HG03135 (cell line): ENCODE measurements around the gene GBP1.
"Not testable (repeated sequence)": the region's sequence is repeated elsewhere in the genome, so short reads cannot be mapped to it uniquely, and the experiment has no call there.

ENCODE experiments used
- ATAC-seq: cut with Tn5 transposase; IDR thresholded peaks from one replicate; pipeline ENCODE4 v1.9.1; 2021; ENCODE audit warnings: mild to moderate bottlenecking, moderate library complexity; ENCODE audit not compliant: unreplicated experiment

The GBP1 gene

GRCh38 chr1:89051955-89052312 lies 13.1 kb downstream of the GBP1 start:
- ATAC-seq = no peak

DNA sequence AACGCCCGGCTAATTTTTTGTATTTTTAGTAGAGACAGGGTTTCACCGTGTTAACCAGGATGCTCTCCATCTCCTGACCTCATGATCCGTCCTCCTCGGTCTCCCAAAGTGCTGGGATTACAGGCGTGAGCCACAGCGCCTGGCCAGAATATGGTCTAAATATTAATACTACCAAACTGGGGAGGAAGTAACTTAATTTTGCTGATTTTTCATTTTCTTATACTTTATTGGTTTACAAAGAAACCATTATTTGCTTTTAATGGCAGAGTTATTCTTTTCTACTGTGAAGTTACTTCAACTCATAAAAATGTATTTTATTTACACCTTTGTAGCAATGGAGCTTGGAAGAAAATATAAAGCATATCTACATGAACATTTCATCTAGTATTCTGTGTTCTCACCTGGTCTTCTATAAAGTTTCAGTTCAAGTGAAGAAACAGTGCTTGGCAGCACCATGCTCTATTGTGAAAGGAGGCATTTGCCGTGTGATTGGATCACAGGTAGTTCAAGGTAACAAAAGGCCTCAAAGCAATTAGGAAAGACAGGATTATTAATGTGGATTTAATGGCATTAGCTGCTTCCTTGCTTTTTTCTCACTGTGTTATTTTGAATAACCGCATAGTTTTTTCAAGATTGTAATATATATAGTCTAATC lies 13.6 kb downstream of the GBP1 start:
- ATAC-seq = no peak

DNA sequence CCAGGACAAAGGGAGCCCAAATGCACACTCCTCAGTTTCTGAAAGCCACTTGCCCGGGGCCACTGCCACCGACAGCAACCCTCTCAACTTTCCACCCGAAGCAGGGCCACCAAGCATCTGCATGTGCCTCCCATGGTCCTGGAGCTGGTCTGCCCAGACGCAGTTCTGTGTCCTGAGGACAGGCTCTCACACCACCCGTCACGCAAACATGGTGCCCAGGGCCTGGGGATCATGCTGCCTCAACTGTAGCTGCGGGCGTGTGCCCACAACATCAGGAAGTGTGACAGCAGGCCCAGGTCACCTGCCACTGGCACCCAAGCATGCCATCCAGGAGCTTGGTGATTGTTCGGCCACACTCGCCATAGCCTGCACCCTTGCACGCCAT lies 14.4 kb downstream of the GBP1 start:
- no peak for ATAC-seq

- not testable (repeated sequence) for ATAC-seq
Observed at GRCh38 chr1:89049901-89050648, 14.9 kb downstream of the GBP1 start.

DNA sequence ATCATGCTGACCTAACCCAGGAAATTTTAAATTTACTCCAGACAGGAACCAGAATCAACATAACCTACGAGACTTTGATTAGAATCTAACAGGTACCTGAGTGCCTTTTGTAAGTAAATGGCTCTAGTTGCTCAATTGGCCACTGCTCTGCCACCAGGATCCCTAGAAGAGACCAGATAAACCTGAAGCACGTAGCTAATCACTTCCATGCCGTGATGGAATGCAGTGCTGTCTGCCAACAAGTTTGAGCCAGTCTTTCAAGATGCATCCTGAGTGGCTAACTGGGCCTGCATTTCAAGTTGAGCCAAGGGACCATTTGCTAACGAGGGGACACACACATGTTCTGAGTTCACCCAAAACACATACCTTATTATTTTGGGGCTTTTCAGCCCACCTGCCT lies 15.8 kb downstream of the GBP1 start:
- ATAC-seq = not testable (repeated sequence)

DNA sequence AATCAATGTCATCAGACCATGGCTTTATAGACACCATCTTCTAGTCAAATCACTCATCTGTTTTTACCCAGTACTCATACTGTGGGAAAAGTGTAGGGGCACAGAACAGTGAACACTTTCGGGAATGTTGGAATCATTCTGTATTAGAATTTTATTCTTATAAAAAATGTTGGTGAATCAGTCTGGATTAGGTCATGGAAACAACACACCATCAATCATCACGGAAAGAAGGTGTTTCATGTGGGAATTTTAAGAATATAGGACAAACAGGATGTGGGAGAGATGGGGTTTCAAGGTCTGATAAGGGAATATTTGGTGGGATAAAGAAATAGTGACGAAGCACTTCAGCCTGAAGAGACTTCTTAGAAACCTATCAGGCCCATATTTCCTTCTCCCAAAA lies 17.3 kb downstream of the GBP1 start:
- ATAC-seq = no peak

- not testable (repeated sequence) for ATAC-seq
Observed at GRCh38 chr1:89046318-89047183, 18.5 kb downstream of the GBP1 start.

- no peak for ATAC-seq
Observed at GRCh38 chr1:89044970-89045721, 19.9 kb downstream of the GBP1 start.

DNA sequence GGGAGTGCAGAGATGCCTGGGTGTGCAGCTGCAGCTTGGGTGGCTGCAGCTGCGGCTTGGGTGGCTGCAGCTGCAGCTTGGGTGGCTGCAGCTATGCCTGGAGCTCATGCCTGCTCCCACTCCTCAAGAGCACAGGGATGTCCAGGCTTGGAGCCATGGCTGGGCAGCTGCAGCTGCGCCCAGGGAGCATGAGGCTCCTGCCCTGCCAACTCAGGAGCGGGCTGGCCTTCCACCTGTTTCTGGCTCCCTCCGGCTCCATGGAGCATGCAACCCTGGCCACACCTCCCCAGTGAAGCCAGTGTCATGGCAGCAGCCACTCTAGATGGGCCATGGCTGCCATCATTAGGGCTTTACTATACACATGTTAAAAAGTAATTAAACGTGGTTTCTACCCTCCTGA lies 21.1 kb downstream of the GBP1 start:
- ATAC-seq = no peak

DNA sequence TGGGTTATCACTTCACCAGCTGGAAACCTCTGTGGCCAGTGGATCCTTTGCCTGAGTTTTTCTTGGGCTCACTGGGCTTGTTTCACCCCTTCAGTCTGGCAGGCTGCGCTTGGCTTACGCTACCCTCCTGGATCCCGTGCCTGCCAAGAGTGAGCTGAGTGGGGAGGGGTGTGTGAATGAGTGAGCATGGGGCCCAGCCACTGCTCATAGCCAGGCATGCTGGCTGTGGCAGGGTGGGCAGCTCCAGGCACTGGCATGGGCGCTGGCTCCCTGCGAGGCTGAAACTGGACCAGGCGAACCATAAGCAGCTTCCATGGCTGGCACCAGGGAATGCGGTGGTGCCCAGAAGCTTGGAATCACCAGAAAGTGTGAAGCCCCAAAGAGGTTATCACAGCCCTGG lies 22.5 kb downstream of the GBP1 start:
- ATAC-seq = no peak

DNA sequence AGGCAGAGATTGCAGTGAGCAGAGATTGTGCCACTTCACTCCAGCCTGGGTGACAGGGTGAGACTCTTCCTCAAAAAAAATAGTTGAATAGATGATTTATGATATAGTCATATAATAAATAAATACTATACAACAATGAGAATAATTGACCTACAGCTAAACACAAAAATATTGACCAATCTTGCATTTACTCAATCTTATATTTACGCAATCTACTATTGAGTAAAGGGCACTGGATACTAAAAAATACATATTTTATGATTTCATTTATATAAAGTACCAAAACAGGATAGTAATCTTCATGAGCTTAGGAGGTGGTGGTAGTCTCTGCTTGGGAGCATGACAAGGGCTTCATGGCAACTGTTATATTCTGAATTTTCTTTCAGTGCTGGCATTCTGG lies 23.3 kb downstream of the GBP1 start:
- ATAC-seq = no peak

DNA sequence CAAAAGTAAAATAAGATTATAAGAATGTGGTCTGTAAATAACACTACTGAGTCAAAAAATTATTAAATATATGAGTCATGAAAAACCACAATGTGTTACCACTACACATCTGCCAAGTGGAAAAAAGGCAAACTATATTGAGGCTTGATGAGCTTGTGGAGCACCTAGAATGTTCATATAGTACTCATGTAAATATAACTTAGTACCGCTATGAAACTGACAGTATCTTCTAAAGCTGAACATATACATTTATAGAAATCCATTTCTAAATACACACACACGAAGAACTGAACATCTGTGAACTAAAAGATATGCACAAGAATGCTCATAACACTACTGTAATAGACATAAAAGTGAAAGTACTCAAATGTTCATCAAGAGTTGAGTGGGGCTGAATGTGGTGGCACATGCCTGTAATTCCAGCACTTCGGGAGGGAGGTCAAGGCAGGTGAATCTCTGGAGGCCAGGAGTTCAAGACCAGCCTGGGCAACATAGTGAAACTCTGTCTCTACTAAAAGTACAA lies 23.8 kb downstream of the GBP1 start:
- ATAC-seq = peak; percentile 93

- ATAC-seq = no peak
Observed at GRCh38 chr1:89040315-89040626, 24.7 kb downstream of the GBP1 start.

GRCh38 chr1:89037186-89037585 lies 27.8 kb downstream of the GBP1 start:
- ATAC-seq = no peak

DNA sequence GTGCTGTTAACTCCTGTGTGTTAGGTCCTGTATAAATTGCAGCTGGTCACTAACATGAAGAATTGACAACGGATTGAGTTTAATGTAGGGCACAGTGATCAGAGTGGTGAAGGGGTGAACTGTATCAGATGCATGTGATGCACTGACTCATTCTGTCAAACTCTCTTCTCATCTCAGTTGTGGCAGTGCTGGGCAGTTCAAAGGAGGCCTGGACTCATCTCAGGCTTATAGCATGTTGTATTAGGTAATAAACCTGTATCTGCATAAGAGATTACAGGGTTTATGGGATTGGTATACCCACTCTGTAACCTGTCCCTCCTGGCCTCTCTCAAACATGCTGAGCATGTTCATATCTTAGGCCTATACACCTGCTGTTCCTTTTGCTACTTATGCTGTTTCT lies 29.9 kb downstream of the GBP1 start:
- ATAC-seq = no peak

GRCh38 chr1:89034004-89034403 lies 31.0 kb downstream of the GBP1 start:
- ATAC-seq = not testable (repeated sequence)

DNA sequence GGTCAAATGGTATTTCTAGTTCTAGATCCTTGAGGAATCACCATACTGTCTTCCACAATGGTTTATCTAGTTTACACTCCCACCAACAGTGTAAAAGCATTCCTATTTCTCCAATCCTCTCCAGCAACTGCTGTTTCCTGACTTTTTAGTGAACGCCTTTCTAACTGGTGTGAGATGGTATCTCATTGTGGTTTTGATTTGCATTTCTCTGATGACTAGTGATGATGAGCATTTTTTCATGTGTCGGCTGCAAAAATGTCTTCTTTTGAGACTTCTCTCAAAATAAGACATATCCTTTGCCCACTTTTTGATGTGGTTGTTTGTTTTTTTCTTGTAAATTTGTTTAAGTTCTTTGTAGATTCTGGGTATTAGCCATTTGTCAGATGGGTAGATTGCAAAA lies 36.0 kb downstream of the GBP1 start:
- not testable (repeated sequence) for ATAC-seq

- no peak for ATAC-seq
Observed at GRCh38 chr1:89025928-89026327, 39.1 kb downstream of the GBP1 start.

GRCh38 chr1:89023026-89023425 lies 42.0 kb downstream of the GBP1 start:
- ATAC-seq = no peak

GRCh38 chr1:89022167-89022959 lies 42.6 kb downstream of the GBP1 start, which contains the start of gene GBP3:
Gene GBP3, minus strand, starts transcription at chr1:89022866. Its CDS starts 2,145 bp downstream, at chr1:89020721.
- peak; percentile 78 for ATAC-seq
